A549 (cell line): ENCODE measurements around the gene PILRB. TPM values are rescaled to one million over a fixed set of nuclear protein-coding genes. Genes with fewer than 3 reads are reported as not detected.
"Not testable (repeated sequence)": the region's sequence is repeated elsewhere in the genome, so short reads cannot be mapped to it uniquely, and the experiment has no call there.

Source experiments
- ATAC-seq, 2 experiments: fragments of 200-7000 bp in 1 of 2; fragments of >200 bp in 1 of 2; cut with Nextera tagmentation in 1 of 2; cut with Tn5 transposase in 1 of 2; 3 replicates each; pipeline versions ENCODE4 v1.8.0 to v1.9.1; 2018 to 2020; ENCODE audit warnings: mild to moderate bottlenecking in 1 of 2, moderate library complexity in 1 of 2
- CTCF ChIA-PET: fragments of 300-600 bp; sonication (Branson Sonifier 250); formaldehyde crosslinking; extraction: SDS; loops from one replicate; lab custom pipeline; 2021; ENCODE audit warnings: antibody characterized with exemption, inconsistent platforms; lab: Yijun Ruan, JAX
- POLR2A ChIA-PET: fragments of 350-600 bp; formaldehyde crosslinking; extraction: SDS; loops from one replicate; lab custom pipeline; 2021; ENCODE audit warnings: antibody characterized with exemption, inconsistent platforms; lab: Yijun Ruan, JAX
- DNase-seq, 2 experiments: peaks; one replicate each; pipeline versions ENCODE4 v3.0.0 to v3.0.0-alpha.2; 2011 to 2016; ENCODE audit warnings: low read depth in 1 of 2, low spot score in 1 of 2
- FAIRE-seq: peaks from 2 replicates; lab custom pipeline; 2011; peaks lifted over from hg19 to GRCh38; lab: Jason Lieb, UNC
- H3K27ac ChIP-seq, 2 experiments: fragments of >200 bp; sonication (Bioruptor Twin); formaldehyde crosslinking; 3 replicates each; pipeline ENCODE4 v1.5.1; 2016 to 2017
- H3K4me1 ChIP-seq: fragments of >200 bp; sonication (Bioruptor Twin); formaldehyde crosslinking; 3 replicates; pipeline ENCODE4 v1.6.1; 2016
- H3K4me2 ChIP-seq: fragments of >200 bp; sonication (Bioruptor Twin); formaldehyde crosslinking; 3 replicates; pipeline ENCODE4 v1.6.1; 2016
- H3K4me3 ChIP-seq: fragments of >200 bp; sonication (Bioruptor Twin); formaldehyde crosslinking; 3 replicates; pipeline ENCODE4 v1.5.1; 2016
- H3K9me3 ChIP-seq: fragments of >200 bp; sonication (Bioruptor Twin); formaldehyde crosslinking; 3 replicates; pipeline ENCODE4 v1.6.1; 2016
- BHLHE40 ChIP-seq: IDR thresholded peaks from 2 replicates; pipeline ENCODE4 v1.6.1; 2012; ENCODE audit warnings: low read depth, low read length, inconsistent platforms
- CBX2 ChIP-seq: fragments of 200-600 bp; sonication (generic); IDR thresholded peaks from 2 replicates; pipeline ENCODE4 v1.6.1; 2016; ENCODE audit warnings: low read depth, mild to moderate bottlenecking, borderline replicate concordance
- EHF ChIP-seq: fragments of 250-450 bp; sonication (Bioruptor Pico); IDR thresholded peaks from 2 replicates; pipeline ENCODE4 v1.5.0; 2020; ENCODE audit warnings: mild to moderate bottlenecking
- FOSB ChIP-seq: fragments of 250-450 bp; sonication (Bioruptor Pico); IDR thresholded peaks from 2 replicates; pipeline ENCODE4 v1.5.0; 2020; ENCODE audit warnings: mild to moderate bottlenecking, moderate library complexity
- HDAC2 ChIP-seq: fragments of 200-600 bp; sonication (generic); IDR thresholded peaks from 2 replicates; pipeline ENCODE4 v1.6.1; 2016
- HEYL ChIP-seq: fragments of 250-450 bp; sonication (Bioruptor Pico); IDR thresholded peaks from 2 replicates; pipeline ENCODE4 v1.8.0; 2021; ENCODE audit warnings: mild to moderate bottlenecking, moderate library complexity
- HOXA7 ChIP-seq: fragments of 250-450 bp; sonication (Bioruptor Pico); IDR thresholded peaks from 2 replicates; pipeline ENCODE4 v1.5.0; 2020; ENCODE audit warnings: mild to moderate bottlenecking, moderate library complexity
- HOXB5 ChIP-seq: fragments of 250-450 bp; sonication (Bioruptor Pico); IDR thresholded peaks from 2 replicates; pipeline ENCODE4 v1.5.0; 2020; ENCODE audit warnings: mild to moderate bottlenecking, moderate library complexity
- JUN ChIP-seq, 2 experiments: fragments of >200 bp; sonication (Bioruptor Twin); formaldehyde crosslinking; IDR thresholded peaks; 2 replicates in 1 of 2; 3 replicates in 1 of 2; pipeline ENCODE4 v1.6.1; 2016 to 2017
- KDM5A ChIP-seq: fragments of 200-600 bp; sonication (generic); IDR thresholded peaks from 2 replicates; pipeline ENCODE4 v1.6.1; 2016; ENCODE audit warnings: antibody characterized with exemption, mild to moderate bottlenecking
- PHF8 ChIP-seq: fragments of 200-600 bp; sonication (generic); IDR thresholded peaks from 2 replicates; pipeline ENCODE4 v1.6.1; 2016; ENCODE audit warnings: low read depth, mild to moderate bottlenecking, antibody characterized with exemption, moderate library complexity, borderline replicate concordance
- POLR2A ChIP-seq: IDR thresholded peaks from 2 replicates; pipeline ENCODE4 v1.6.1; 2012; ENCODE audit warnings: mild to moderate bottlenecking, low read length
- RFX5 ChIP-seq: fragments of 450-650 bp; IDR thresholded peaks from 2 replicates; pipeline ENCODE4 v1.7.1; 2014; ENCODE audit warnings: antibody characterized with exemption, mild to moderate bottlenecking, moderate library complexity
- RNF2 ChIP-seq: fragments of 200-600 bp; sonication (generic); IDR thresholded peaks from 2 replicates; pipeline ENCODE4 v1.6.1; 2016; ENCODE audit warnings: low read depth, mild to moderate bottlenecking, antibody characterized with exemption, moderate library complexity, borderline replicate concordance
- SMC3 ChIP-seq: fragments of >200 bp; sonication (Bioruptor Twin); formaldehyde crosslinking; IDR thresholded peaks from 3 replicates; pipeline ENCODE4 v1.6.1; 2018; ENCODE audit warnings: inconsistent platforms
- ZNF302 ChIP-seq: fragments of 250-450 bp; sonication (Bioruptor Pico); IDR thresholded peaks from 2 replicates; pipeline ENCODE4 v1.9.0; 2021; ENCODE audit warnings: inconsistent platforms, mild to moderate bottlenecking, moderate library complexity
- WGBS: methylation state at CpG from one replicate; pipeline ENCODE4 v1.1.6; 2017; ENCODE audit errors: missing lambda C conversion rate; 5-methylcytosine and 5-hydroxymethylcytosine counted together
- polyA plus RNA-seq, 4 experiments: library from polyadenylated mRNA; depleted of rRNA in 3 of 4; stranded (reverse); fragments of >200 nt; fragmentation: RNase III in 1 of 4; extraction: RNeasy Plus Mini Kit Qiagen cat#74134 plus additional on column Dnase treatment in 1 of 4; gene quantifications; 2 replicates in 3 of 4; 3 replicates in 1 of 4; pipeline ENCODE4 v1.2.3, GENCODE V29; 2011 to 2017
- TF ChIP-seq, protein P1 (sequence below): fragments of >200 bp; sonication (Bioruptor Twin); formaldehyde crosslinking; IDR thresholded peaks from 3 replicates; pipeline ENCODE4 v1.6.1; 2016
- TF ChIP-seq, protein P2 (sequence below): IDR thresholded peaks from 2 replicates; pipeline ENCODE4 v1.6.1; 2012
- TF ChIP-seq, protein P3 (sequence below): IDR thresholded peaks from 2 replicates; pipeline ENCODE4 v1.6.1; 2012; ENCODE audit warnings: low read depth, borderline replicate concordance
- TF ChIP-seq, protein P4 (sequence below): fragments of 250-450 bp; sonication (Bioruptor Pico); IDR thresholded peaks from 2 replicates; pipeline ENCODE4 v1.5.0; 2020; ENCODE audit warnings: low read depth, mild to moderate bottlenecking, moderate library complexity
- TF ChIP-seq, protein P5 (sequence below): fragments of 150-350 bp; IDR thresholded peaks from 2 replicates; pipeline ENCODE4 v1.6.1; 2014; ENCODE audit warnings: low read depth, mild to moderate bottlenecking, low read length
- TF ChIP-seq, protein P6 (sequence below): fragments of 250-450 bp; sonication (Bioruptor Pico); IDR thresholded peaks from 2 replicates; pipeline ENCODE4 v1.5.0; 2021; ENCODE audit warnings: mild to moderate bottlenecking, moderate library complexity, borderline replicate concordance

The PILRB gene
- polyA plus RNA-seq, 2 of the 4 experiments (the other 2 are of a cell fraction): 24.9 to 47.8 TPM

DNA sequence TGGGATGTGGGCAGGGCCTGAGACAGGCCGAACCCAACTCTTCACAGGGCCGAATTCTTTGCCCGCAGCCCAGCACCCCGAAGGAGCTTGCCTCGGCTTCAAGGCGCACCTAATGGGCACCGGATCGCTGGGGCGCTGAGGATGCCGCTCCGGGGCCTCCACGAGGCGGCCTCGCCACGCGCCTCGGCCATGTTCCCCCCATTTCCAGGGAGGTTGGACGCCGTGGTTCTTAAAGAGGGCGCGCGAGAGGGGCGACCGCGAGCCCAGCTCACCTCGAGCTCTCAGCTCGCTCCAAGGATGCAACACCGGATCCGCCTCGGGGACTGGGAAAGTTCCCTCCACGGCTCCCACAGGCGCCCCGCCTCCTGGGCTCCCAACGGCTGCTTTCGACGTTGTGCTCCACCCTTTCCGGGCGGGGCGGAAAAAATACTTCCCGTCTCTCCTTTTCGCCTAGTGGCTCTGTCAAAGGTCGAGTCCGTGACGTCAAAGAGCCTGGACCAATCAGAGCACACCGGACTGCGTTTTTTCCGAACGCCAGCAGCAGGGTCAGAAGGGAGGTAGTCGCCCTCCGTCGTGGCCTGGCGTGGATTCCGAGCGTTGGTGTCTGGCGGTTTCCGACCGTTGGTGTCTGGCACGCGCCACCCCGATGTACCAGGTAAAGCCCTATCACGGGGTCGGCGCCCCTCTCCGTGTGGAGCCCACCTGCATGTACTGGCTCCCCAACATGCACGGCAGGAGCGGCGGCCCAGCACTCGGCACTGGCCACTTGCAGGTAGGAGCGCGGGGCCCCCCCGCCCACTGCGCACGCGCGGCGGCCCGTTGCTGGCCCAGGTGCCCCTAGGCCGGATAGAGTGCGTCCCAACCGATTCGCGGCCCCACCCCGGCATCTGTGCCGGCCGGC is 22.1 kb upstream of the PILRB start:
- ATAC-seq (peak; percentile 98 to 100), DNase-seq (peak; percentile 79 to 95)
- WGBS: under 1% methylated on average over 28 of the region's 85 CpGs
- FAIRE-seq, POLR2A ChIA-PET, H3K9me3 ChIP-seq, CTCF ChIA-PET: not testable (repeated sequence)
- Histone ChIP-seq H3K4me1 (peaks cover 17% of the 10 kb centered on the region), H3K4me3 (peak overlapping the region; percentile 63), H3K27ac (peak overlapping the region; percentile 85 to 88), H3K4me2 (peak overlapping the region; percentile 76)
- TF ChIP-seq, protein P1, sequence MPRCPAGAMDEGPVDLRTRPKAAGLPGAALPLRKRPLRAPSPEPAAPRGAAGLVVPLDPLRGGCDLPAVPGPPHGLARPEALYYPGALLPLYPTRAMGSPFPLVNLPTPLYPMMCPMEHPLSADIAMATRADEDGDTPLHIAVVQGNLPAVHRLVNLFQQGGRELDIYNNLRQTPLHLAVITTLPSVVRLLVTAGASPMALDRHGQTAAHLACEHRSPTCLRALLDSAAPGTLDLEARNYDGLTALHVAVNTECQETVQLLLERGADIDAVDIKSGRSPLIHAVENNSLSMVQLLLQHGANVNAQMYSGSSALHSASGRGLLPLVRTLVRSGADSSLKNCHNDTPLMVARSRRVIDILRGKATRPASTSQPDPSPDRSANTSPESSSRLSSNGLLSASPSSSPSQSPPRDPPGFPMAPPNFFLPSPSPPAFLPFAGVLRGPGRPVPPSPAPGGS: peak; percentile 92; the same call in 2 of the 3 replicates
- TF ChIP-seq RFX5: peak; percentile 76
- peak; percentile 85 to 88 for TF ChIP-seq JUN (IDR thresholded peaks at IDR 0.05)
- TF ChIP-seq, protein P2, sequence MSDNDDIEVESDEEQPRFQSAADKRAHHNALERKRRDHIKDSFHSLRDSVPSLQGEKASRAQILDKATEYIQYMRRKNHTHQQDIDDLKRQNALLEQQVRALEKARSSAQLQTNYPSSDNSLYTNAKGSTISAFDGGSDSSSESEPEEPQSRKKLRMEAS: peak; percentile 64
- TF ChIP-seq, protein P3, sequence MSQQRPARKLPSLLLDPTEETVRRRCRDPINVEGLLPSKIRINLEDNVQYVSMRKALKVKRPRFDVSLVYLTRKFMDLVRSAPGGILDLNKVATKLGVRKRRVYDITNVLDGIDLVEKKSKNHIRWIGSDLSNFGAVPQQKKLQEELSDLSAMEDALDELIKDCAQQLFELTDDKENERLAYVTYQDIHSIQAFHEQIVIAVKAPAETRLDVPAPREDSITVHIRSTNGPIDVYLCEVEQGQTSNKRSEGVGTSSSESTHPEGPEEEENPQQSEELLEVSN: peak; percentile 70
- peak; percentile 94 for TF ChIP-seq POLR2A
- 0 out of 2 replicates have a peak, but pooled peaks have one; percentile 45 for TF ChIP-seq HOXB5 (CRISPR knock-in tag)
- TF ChIP-seq PHF8: peak; percentile 97

DNA sequence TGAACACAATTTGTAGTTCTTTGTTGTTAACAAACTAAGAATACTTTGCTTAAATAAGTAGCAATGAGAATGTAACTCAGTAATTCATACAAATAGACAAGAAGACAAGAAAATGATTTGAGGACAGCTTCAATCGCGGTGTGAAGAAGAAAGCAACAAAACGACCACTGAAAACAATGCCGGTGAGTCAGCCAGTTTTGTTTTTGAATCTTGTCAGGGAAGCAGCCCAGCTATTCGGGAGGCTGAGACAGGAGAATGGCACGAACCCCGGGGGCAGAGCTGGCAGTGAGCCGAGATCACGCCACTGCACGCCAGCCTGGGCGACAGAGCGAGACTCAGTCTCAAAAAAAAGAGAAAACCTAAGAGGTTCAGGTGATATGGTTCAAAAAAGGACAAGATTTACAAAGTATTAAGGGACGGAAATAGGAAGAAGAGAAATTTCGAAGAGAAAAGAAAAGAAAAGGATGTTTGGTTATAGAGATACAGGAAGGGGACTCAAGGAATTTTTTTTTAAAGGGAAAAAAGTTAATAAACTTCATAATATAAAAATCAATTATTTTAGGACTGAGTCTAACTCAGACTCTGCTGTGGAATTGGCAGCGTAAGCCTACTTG is 19.7 kb upstream of the PILRB start:
- H3K9me3 ChIP-seq, ATAC-seq, FAIRE-seq, H3K27ac ChIP-seq, DNase-seq, POLR2A ChIA-PET: not testable (repeated sequence)
- Histone ChIP-seq H3K4me2 (peak overlapping the region; percentile 76), H3K4me1 (peaks cover 23% of the 10 kb centered on the region), H3K4me3 (peak overlapping the region; percentile 63; the same call in 1 of the 3 replicates)
- CTCF ChIA-PET: interaction anchor here (1.1 kb wide), 1 partner anchor 64 kb away, joined by 6 read pairs; no protein-coding TSS in a partner anchor
- 48% methylated on average over 15 of the region's 15 CpGs for WGBS

DNA sequence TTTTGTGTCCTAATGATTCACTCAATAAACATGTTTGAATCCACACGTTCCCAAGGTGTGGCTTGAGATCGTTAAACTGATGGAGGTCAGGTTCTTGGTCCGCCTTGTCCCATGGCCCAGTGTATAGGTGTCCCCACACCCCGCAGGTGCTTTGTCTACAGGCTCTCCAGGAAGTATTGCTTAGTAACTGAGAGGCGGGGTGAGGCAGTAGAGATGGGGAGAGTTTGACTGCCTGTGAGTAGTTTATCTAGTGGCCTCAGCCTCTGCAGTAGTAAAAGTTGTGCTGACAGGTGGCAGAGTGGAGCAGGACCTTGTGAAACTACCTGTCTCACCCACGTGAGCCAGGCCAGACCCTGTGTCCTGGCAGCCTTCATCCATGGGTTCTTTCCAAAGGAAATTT is 16.6 kb upstream of the PILRB start:
- H3K4me3 ChIP-seq, FAIRE-seq, DNase-seq, CTCF ChIA-PET, H3K4me2 ChIP-seq, POLR2A ChIA-PET, H3K9me3 ChIP-seq, H3K27ac ChIP-seq: not testable (repeated sequence)
- WGBS: 22% methylated on average over 3 of the region's 6 CpGs
- H3K4me1 ChIP-seq: peaks cover 32% of the 10 kb centered on the region
- ATAC-seq: 0 out of 6 replicates have a peak, but pooled peaks of 1 of the 2 experiments have one; percentile 40

DNA sequence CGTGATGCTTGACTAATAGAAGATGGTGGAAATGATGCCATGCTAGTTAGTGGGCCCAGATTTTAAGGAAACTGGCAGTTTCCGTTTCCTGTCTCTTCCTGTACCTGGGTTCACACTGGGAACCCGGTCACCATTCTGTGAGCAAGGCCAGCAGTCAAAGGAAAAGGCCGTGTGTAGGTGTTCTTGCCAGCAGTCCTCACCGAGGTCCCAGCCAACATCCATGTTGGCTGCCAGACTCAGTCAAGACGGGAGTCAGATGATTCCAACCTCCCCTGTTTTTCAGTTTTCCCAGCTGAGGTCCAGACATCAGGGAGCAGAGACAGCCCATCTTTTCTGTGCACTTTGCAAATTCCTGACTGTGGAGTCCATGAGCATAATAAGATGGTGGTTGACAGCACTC is 15.2 kb upstream of the PILRB start:
- H3K9me3 ChIP-seq: no peaks in the 10 kb centered on the region
- ChIA-PET CTCF (interaction anchor here (1.8 kb wide), 1 partner anchor 210 kb away, joined by 3 read pairs; no protein-coding TSS in a partner anchor), POLR2A (no interaction called here)
- no peak for ATAC-seq
- H3K27ac ChIP-seq: no peak overlapping the region
- no peak for DNase-seq
- 94% methylated on average over 6 of the region's 6 CpGs for WGBS
- no peak overlapping the region for H3K4me3 ChIP-seq
- FAIRE-seq: no peak
- H3K4me2 ChIP-seq: no peak overlapping the region
- peaks cover 26% of the 10 kb centered on the region for H3K4me1 ChIP-seq
- TF ChIP-seq HEYL (CRISPR knock-in tag): no peak
- no peak for TF ChIP-seq EHF (CRISPR knock-in tag)
- TF ChIP-seq ZNF302 (CRISPR knock-in tag): no peak
- TF ChIP-seq CBX2: no peak
- TF ChIP-seq SMC3: no peak
- TF ChIP-seq, protein P4, sequence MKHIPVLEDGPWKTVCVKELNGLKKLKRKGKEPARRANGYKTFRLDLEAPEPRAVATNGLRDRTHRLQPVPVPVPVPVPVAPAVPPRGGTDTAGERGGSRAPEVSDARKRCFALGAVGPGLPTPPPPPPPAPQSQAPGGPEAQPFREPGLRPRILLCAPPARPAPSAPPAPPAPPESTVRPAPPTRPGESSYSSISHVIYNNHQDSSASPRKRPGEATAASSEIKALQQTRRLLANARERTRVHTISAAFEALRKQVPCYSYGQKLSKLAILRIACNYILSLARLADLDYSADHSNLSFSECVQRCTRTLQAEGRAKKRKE: no peak
- TF ChIP-seq BHLHE40: no peak
- no peak for TF ChIP-seq HOXA7
- TF ChIP-seq, protein P5, sequence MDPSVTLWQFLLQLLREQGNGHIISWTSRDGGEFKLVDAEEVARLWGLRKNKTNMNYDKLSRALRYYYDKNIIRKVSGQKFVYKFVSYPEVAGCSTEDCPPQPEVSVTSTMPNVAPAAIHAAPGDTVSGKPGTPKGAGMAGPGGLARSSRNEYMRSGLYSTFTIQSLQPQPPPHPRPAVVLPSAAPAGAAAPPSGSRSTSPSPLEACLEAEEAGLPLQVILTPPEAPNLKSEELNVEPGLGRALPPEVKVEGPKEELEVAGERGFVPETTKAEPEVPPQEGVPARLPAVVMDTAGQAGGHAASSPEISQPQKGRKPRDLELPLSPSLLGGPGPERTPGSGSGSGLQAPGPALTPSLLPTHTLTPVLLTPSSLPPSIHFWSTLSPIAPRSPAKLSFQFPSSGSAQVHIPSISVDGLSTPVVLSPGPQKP: no peak
- TF ChIP-seq, protein P6, sequence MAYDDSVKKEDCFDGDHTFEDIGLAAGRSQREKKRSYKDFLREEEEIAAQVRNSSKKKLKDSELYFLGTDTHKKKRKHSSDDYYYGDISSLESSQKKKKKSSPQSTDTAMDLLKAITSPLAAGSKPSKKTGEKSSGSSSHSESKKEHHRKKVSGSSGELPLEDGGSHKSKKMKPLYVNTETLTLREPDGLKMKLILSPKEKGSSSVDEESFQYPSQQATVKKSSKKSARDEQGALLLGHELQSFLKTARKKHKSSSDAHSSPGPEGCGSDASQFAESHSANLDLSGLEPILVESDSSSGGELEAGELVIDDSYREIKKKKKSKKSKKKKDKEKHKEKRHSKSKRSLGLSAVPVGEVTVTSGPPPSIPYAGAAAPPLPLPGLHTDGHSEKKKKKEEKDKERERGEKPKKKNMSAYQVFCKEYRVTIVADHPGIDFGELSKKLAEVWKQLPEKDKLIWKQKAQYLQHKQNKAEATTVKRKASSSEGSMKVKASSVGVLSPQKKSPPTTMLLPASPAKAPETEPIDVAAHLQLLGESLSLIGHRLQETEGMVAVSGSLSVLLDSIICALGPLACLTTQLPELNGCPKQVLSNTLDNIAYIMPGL (CRISPR knock-in tag): no peak
- TF ChIP-seq FOSB (CRISPR knock-in tag): no peak
- TF ChIP-seq KDM5A: no peak
- TF ChIP-seq HDAC2: no peak
- no peak for TF ChIP-seq RNF2
